ENCODE measurements around the gene FOXD3. TPM values are rescaled to one million over a fixed set of nuclear protein-coding genes. Genes with fewer than 3 reads are reported as not detected.

FOXD3 gene
- total and polyA plus RNA-seq, 2 donors = 0.05 to 0.11 TPM

- no peaks in the 10 kb centered on the region for H3K27me3 ChIP-seq (ENCODE audit: control insufficient read depth in 2 of 2, insufficient read depth in 1 of 2, low read length in 1 of 2)
- H3K4me3 ChIP-seq (ENCODE audit: low read length in 2 of 2) = peak within 1 kb of the TSS; percentile 76 to 99
- peak; percentile 54 to 93 (median 85) for DNase-seq (ENCODE audit: low read depth in 6 of 9, low spot score in 9 of 9)
- peak within 1 kb of the TSS; percentile 64 to 76 for H3K27ac ChIP-seq (ENCODE audit: low read depth in 1 of 2, low read length in 1 of 2)
- H3K4me1 ChIP-seq (ENCODE audit: control insufficient read depth in 2 of 2, insufficient read depth in 2 of 2, low read length in 2 of 2) = peaks cover 3 to 18% of the 10 kb centered on the region in 2 donors
- peaks cover 0 to 6% of the 10 kb centered on the region in 2 donors for H3K9me3 ChIP-seq (ENCODE audit: control insufficient read depth in 2 of 2, insufficient read depth in 1 of 2, low read length in 1 of 2)
- peaks cover 0 to 11% of the 10 kb centered on the region in 2 donors for H3K36me3 ChIP-seq (ENCODE audit: control insufficient read depth in 2 of 2, insufficient read depth in 2 of 2, low read length in 1 of 2)
- 2% methylated on average over 77 of the region's 77 CpGs for WGBS
Observed at GRCh38 chr1:63367215-63368103, 45.1 kb downstream of the FOXD3 start, which contains the start of gene ALG6. TSS of gene ALG6 (plus strand) at chr1:63367627. CDS start at chr1:63370978, 3,351 bp downstream.

GRCh38 chr1:63368131-63368530 lies 45.8 kb downstream of the FOXD3 start:
- H3K4me3 ChIP-seq (ENCODE audit: low read length in 2 of 2) = peak overlapping the region; percentile 76 to 99
- peaks cover 0 to 16% of the 10 kb centered on the region in 2 donors for H3K36me3 ChIP-seq (ENCODE audit: control insufficient read depth in 2 of 2, insufficient read depth in 2 of 2, low read length in 1 of 2)
- H3K27me3 ChIP-seq (ENCODE audit: control insufficient read depth in 2 of 2, insufficient read depth in 1 of 2, low read length in 1 of 2) = no peaks in the 10 kb centered on the region
- H3K27ac ChIP-seq (ENCODE audit: low read depth in 1 of 2, low read length in 1 of 2) = peak overlapping the region; percentile 64
- peak in 5 of 9 donors; percentile 1 to 18 (median 7) for DNase-seq (ENCODE audit: low read depth in 6 of 9, low spot score in 9 of 9)
- 9% methylated on average over 10 of the region's 10 CpGs for WGBS
- peaks cover 0 to 6% of the 10 kb centered on the region in 2 donors for H3K9me3 ChIP-seq (ENCODE audit: control insufficient read depth in 2 of 2, insufficient read depth in 1 of 2, low read length in 1 of 2)
- peaks cover 3 to 18% of the 10 kb centered on the region in 2 donors for H3K4me1 ChIP-seq (ENCODE audit: control insufficient read depth in 2 of 2, insufficient read depth in 2 of 2, low read length in 2 of 2)

Other genes starting within 250 kb of the FOXD3 start
- 23.9 TPM for gene ALG6, start 45.1 kb downstream of the FOXD3 start, total RNA-seq
- 52.2 TPM for gene ALG6, start 45.1 kb downstream of the FOXD3 start, polyA plus RNA-seq
- 63.8 TPM for gene ITGB3BP, start 200.7 kb downstream of the FOXD3 start, total RNA-seq
- 34.2 TPM for gene ITGB3BP, start 200.7 kb downstream of the FOXD3 start, polyA plus RNA-seq
- gene EFCAB7, start 201.0 kb downstream of the FOXD3 start, total RNA-seq = 12.7 TPM
- gene EFCAB7, start 201.0 kb downstream of the FOXD3 start, polyA plus RNA-seq = 9.7 TPM